ENCODE data around the gene ELP5.

The ELP5 gene

GRCh38 chr17:7204336-7204735 lies 47.7 kb upstream of the ELP5 start:
- no peak for TF ChIP-seq ZNF776 (tag by site-specific recombination; IDR thresholded peaks at IDR 0.05; ENCODE audit: borderline replicate concordance)
- Histone ChIP-seq H3K9me3 (ENCODE audit: control insufficient read depth, insufficient read depth, low read depth, low read length) (no peaks in the 10 kb centered on the region), H3K4me1 (ENCODE audit: control insufficient read depth, insufficient read depth, low read length) (peaks cover 3% of the 10 kb centered on the region; the same call in 1 of the 2 replicates), H3K4me3 (ENCODE audit: low read depth, low read length) (no peak overlapping the region), H3K27ac (ENCODE audit: extremely low read depth, low read depth, low read length) (no peak overlapping the region), H3K36me3 (ENCODE audit: control insufficient read depth in 2 of 2, insufficient read depth in 1 of 2, low read length in 2 of 2) (peaks cover 14 to 31% of the 10 kb centered on the region in 2 experiments)
- ChIA-PET POLR2A (no interaction called here), CTCF (interaction anchor here (0.6 to 1.3 kb wide), 3 partner anchors 159 to 867 kb away, joined by 3 to 4 read pairs (median 4); no protein-coding TSS in a partner anchor)

GRCh38 chr17:7204828-7205461 lies 47.1 kb upstream of the ELP5 start:
- H3K36me3 ChIP-seq (ENCODE audit: control insufficient read depth in 2 of 2, insufficient read depth in 1 of 2, low read length in 2 of 2): peaks cover 11 to 31% of the 10 kb centered on the region in 2 experiments
- no peak overlapping the region for H3K27ac ChIP-seq (ENCODE audit: extremely low read depth, low read depth, low read length)
- H3K4me1 ChIP-seq (ENCODE audit: control insufficient read depth, insufficient read depth, low read length): peaks cover 3% of the 10 kb centered on the region; the same call in 1 of the 2 replicates
- ChIA-PET CTCF (interaction anchor here (0.6 to 1.3 kb wide), 3 partner anchors 159 to 866 kb away, joined by 3 to 4 read pairs (median 4); no protein-coding TSS in a partner anchor), POLR2A (no interaction called here)
- peak overlapping the region; percentile 41 for H3K4me3 ChIP-seq (ENCODE audit: low read depth, low read length)
- H3K9me3 ChIP-seq (ENCODE audit: control insufficient read depth, insufficient read depth, low read depth, low read length): no peaks in the 10 kb centered on the region
- TF ChIP-seq ZBTB20 (tag by site-specific recombination; IDR thresholded peaks at IDR 0.05) (no peak), ZNF473 (tag by site-specific recombination; IDR thresholded peaks at IDR 0.05) (no peak), ZBTB21 (tag by site-specific recombination; IDR thresholded peaks at IDR 0.05) (peak; percentile 68; the same call in 1 of the 2 replicates), ZNF274 (IDR thresholded peaks at IDR 0.05; ENCODE audit: low read length) (no peak), ZNF274 (tag by site-specific recombination; IDR thresholded peaks at IDR 0.05; ENCODE audit: borderline replicate concordance) (no peak), YY1 (tag by site-specific recombination; IDR thresholded peaks at IDR 0.05) (no peak), ZNF211 (tag by site-specific recombination; IDR thresholded peaks at IDR 0.05; ENCODE audit: low read depth) (no peak), PRDM6 (tag by site-specific recombination; IDR thresholded peaks at IDR 0.05) (no peak), ZNF48 (tag by site-specific recombination; IDR thresholded peaks at IDR 0.05) (no peak), ZNF223 (tag by site-specific recombination; IDR thresholded peaks at IDR 0.05) (no peak), ZNF544 (tag by site-specific recombination; IDR thresholded peaks at IDR 0.05) (no peak), ZFHX2 (tag by site-specific recombination; conservative IDR thresholded peaks at IDR 0.05) (peak; percentile 60; the same call in 1 of the 2 replicates), KLF16 (tag by site-specific recombination; IDR thresholded peaks at IDR 0.05) (peak; percentile 89), ZNF792 (tag by site-specific recombination; IDR thresholded peaks at IDR 0.05) (no peak), BCL11A (tag by site-specific recombination; IDR thresholded peaks at IDR 0.05; ENCODE audit: low read depth) (no peak), ZNF362 (tag by site-specific recombination; IDR thresholded peaks at IDR 0.05) (no peak), ZFP69B (tag by site-specific recombination; IDR thresholded peaks at IDR 0.05) (peak; percentile 65; the same call in 1 of the 2 replicates), KLF10 (tag by site-specific recombination; IDR thresholded peaks at IDR 0.05) (peak; percentile 64; the same call in 1 of the 2 replicates), ZNF624 (tag by site-specific recombination; IDR thresholded peaks at IDR 0.05) (no peak), SP7 (tag by site-specific recombination; IDR thresholded peaks at IDR 0.05) (peak; percentile 59; the same call in 1 of the 2 replicates), SP2 (tag by site-specific recombination; IDR thresholded peaks at IDR 0.05) (peak; percentile 80), PBX3 (CRISPR knock-in tag; IDR thresholded peaks at IDR 0.05) (no peak), SCRT2 (tag by site-specific recombination; IDR thresholded peaks at IDR 0.05) (no peak), ZNF398 (tag by site-specific recombination; IDR thresholded peaks at IDR 0.05) (no peak), ZBTB1 (tag by site-specific recombination; IDR thresholded peaks at IDR 0.05) (no peak), EGR2 (tag by site-specific recombination; IDR thresholded peaks at IDR 0.05; ENCODE audit: low read depth) (peak; percentile 72), PATZ1 (tag by site-specific recombination; IDR thresholded peaks at IDR 0.05) (peak; percentile 89)
